GM18519 (cell line): ENCODE data around the gene LITAF.

ENCODE experiments used
- ATAC-seq: cut with Tn5 transposase; IDR thresholded peaks from one replicate; pipeline ENCODE4 v1.9.1; 2021; ENCODE audit warnings: mild to moderate bottlenecking, moderate library complexity; ENCODE audit not compliant: unreplicated experiment, low FRiP score

LITAF gene

GRCh38 chr16:11500700-11501346 is 85.9 kb downstream of the LITAF start:
- ATAC-seq = no peak

GRCh38 chr16:11499295-11500089 is 87.2 kb downstream of the LITAF start:
- no peak for ATAC-seq

GRCh38 chr16:11498683-11499082 is 88.0 kb downstream of the LITAF start:
- ATAC-seq = no peak

GRCh38 chr16:11497851-11498289 is 88.8 kb downstream of the LITAF start:
- no peak for ATAC-seq
